Stimulated activated naive CD8-positive, alpha-beta T cell treated with anti-CD3 and anti-CD28 coated beads, Interleukin-15, amount 100 ng/mL, for 72 hours (primary cell): ENCODE data around the gene SHE.

ENCODE experiments used
- ATAC-seq: fragments of 150-1000 bp; cut with Tn5 transposase; 2 replicates; pipeline ENCODE4 v1.10.0; 2021; ENCODE audit warnings: mild to moderate bottlenecking, moderate library complexity
- DNase-seq, 2 donors: peaks; one replicate each; pipeline ENCODE4 v3.0.0; 2021 to 2022
- H3K27ac Mint-ChIP-seq, 2 donors: one replicate each; pipeline ENCODE4 v1.8.0; 2022; ENCODE audit warnings: mild to moderate bottlenecking in 2 of 2, mixed read lengths in 2 of 2, moderate library complexity in 2 of 2
- H3K27me3 Mint-ChIP-seq: one replicate; pipeline ENCODE4 v1.8.0; 2022; ENCODE audit warnings: mixed read lengths
- H3K4me1 Mint-ChIP-seq: one replicate; pipeline ENCODE4 v1.8.0; 2022; ENCODE audit warnings: mild to moderate bottlenecking, mixed read lengths
- H3K4me3 Mint-ChIP-seq, 2 donors: one replicate each; pipeline ENCODE4 v1.8.0; 2022; ENCODE audit warnings: mild to moderate bottlenecking in 2 of 2, mixed read lengths in 2 of 2, moderate library complexity in 1 of 2
- H3K9me3 Mint-ChIP-seq, 2 donors: one replicate each; pipeline ENCODE4 v1.8.0; 2022; ENCODE audit warnings: mixed read lengths in 2 of 2

Gene SHE

DNA sequence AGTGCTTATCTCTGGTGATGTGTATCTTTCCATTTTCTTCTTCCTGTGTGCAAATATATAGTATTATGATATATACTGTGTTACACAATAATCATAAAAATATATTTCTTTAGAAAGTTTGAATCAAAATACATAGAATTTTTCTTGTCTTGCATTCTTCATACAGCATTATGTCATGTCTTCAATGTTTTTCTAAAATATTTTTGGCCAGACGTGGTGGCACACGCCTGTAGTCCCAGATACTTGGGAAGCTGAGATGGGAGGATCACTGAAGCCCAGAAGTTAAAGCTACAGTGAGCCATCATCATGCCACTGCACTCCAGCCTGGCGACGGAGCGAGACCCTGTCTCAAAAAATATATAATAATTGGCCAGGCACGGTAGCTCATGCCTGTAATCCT lies 55.4 kb downstream of the SHE start:
- ATAC-seq, result no peak
- no peak for DNase-seq
- Mint-ChIP-seq H3K9me3 (no peaks in the 10 kb centered on the region), H3K27me3 (peaks cover 11% of the 10 kb centered on the region), H3K27ac (no peak overlapping the region), H3K4me1 (peaks cover 46% of the 10 kb centered on the region), H3K4me3 (no peak overlapping the region)

- no peak for DNase-seq
- no peak overlapping the region for H3K27ac Mint-ChIP-seq
- H3K27me3 Mint-ChIP-seq, result peaks cover 7% of the 10 kb centered on the region
- H3K9me3 Mint-ChIP-seq, result no peaks in the 10 kb centered on the region
- no peak for ATAC-seq
- H3K4me3 Mint-ChIP-seq, result no peak overlapping the region
- peaks cover 51% of the 10 kb centered on the region for H3K4me1 Mint-ChIP-seq
These were observed 55.9 kb downstream of the SHE start for GRCh38 chr1:154446292-154446691.

DNA sequence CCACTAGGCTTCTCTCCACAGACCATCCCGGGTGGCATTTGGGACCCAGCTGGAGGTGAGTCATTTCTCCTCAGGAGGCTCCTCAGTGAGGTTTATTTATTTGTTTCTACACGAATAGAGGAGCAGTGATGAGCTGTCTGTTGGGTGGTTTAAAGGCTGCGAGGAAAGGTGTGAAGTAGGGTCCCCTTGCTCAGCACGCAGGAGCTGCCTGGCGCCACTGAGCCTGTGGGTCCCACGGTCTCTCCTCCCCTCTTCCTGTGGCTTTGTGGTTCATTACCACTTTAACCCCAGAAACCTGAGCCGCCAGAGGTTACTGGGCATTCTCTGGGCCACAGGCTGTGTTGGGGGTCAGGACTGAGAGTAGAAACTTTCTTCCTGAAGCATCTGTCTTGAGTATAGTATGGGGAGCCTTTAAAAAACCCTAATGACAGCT lies 57.2 kb downstream of the SHE start:
- H3K4me1 Mint-ChIP-seq, result peaks cover 63% of the 10 kb centered on the region
- H3K27me3 Mint-ChIP-seq, result no peaks in the 10 kb centered on the region
- no peaks in the 10 kb centered on the region for H3K9me3 Mint-ChIP-seq
- H3K27ac Mint-ChIP-seq, result peak overlapping the region in 1 of 2 donors; percentile 84
- no peak overlapping the region for H3K4me3 Mint-ChIP-seq
- ATAC-seq (peak; percentile 94), DNase-seq (peak; percentile 59 to 79)

DNA sequence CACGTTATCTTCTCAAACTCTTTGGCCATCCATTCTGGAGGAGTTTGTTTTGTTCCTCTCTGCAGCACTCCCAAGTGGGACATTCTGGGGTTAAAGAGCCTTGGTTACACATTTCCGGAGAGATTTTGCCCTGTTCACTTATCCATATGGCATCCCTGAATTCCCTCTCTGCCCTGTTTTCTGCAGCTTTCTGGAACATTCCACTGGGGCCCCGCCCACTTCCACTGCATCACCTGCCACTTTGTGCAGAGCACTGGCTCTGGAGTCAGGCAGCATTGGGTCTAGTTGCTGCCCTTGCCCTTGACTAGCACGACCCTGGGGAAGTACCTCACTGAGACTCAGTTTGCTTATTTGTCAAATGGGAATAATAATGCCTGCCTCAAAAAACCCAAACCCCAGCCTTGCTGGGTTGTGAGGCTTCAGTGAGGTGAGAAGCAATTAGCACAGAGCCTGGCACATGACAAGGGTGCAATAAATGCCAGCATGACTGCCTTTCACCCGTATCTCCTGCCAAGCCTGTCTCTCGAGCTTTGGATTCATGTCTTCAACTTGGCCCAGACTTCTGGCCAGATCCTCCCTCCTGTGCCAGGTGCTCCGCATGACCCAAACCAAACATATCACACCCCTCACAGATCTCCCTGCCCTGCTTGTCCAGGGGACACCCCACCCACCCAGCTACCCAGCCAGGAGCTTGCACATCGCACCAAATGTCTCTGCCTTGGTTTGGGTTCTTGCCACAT lies 58.8 kb downstream of the SHE start:
- Mint-ChIP-seq H3K9me3 (no peaks in the 10 kb centered on the region), H3K27me3 (no peaks in the 10 kb centered on the region), H3K27ac (no peak overlapping the region), H3K4me3 (no peak overlapping the region), H3K4me1 (peaks cover 78% of the 10 kb centered on the region)
- DNase-seq (no peak), ATAC-seq (no peak)

GRCh38 chr1:154442006-154442740 lies 60.0 kb downstream of the SHE start:
- Mint-ChIP-seq H3K4me1 (peaks cover 86% of the 10 kb centered on the region), H3K27ac (no peak overlapping the region)
- ATAC-seq, result no peak

DNA sequence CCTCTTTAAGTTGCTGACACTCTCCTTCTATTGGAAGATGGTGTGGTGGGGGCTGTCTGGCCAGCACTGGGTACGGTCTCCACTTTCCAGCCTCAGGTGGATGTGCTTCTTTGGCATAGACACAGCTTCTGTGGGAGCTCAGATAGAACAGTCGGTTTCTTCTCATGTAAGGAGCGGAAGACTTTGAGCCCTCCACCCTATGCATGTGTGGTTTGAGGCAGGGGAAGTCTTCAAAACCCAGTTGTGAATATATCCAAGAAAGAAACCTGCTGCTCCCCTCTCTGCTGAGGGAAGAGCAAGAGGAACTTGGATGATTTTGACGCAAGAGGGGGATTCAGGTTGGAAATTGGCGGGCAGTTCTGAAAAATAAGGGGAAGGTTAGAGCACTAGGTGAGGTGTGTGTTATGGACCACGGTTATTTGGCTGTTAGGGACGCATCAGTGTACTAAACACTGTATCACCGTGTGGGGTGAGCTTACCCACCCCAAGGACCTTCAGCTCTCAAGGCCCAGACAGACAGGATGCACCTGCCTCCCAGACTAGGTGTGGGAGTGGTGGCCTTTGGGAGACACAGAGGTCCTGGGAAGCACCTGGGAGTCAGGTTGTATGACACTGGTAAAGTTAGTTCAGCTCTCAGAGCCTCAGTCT lies 60.8 kb downstream of the SHE start:
- no peaks in the 10 kb centered on the region for H3K9me3 Mint-ChIP-seq
- peaks cover 85% of the 10 kb centered on the region for H3K4me1 Mint-ChIP-seq
- no peak overlapping the region for H3K27ac Mint-ChIP-seq
- ATAC-seq (no peak), DNase-seq (no peak)
- H3K4me3 Mint-ChIP-seq, result peak overlapping the region; percentile 30 to 55
- no peaks in the 10 kb centered on the region for H3K27me3 Mint-ChIP-seq

More at GRCh38 chr1:154442006-154442740, 60.0 kb downstream of the SHE start:
- Mint-ChIP-seq H3K27me3 (no peaks in the 10 kb centered on the region), H3K4me3 (peak overlapping the region in 1 of 2 donors; percentile 43), H3K9me3 (no peaks in the 10 kb centered on the region)
- no peak for DNase-seq

GRCh38 chr1:154440036-154440804 lies 62.0 kb downstream of the SHE start:
- no peak for DNase-seq
- Mint-ChIP-seq H3K27ac (peak overlapping the region; percentile 30 to 93), H3K27me3 (no peaks in the 10 kb centered on the region), H3K9me3 (no peaks in the 10 kb centered on the region), H3K4me3 (peak overlapping the region; percentile 52), H3K4me1 (peaks cover 81% of the 10 kb centered on the region)
- peak; percentile 42 for ATAC-seq

DNA sequence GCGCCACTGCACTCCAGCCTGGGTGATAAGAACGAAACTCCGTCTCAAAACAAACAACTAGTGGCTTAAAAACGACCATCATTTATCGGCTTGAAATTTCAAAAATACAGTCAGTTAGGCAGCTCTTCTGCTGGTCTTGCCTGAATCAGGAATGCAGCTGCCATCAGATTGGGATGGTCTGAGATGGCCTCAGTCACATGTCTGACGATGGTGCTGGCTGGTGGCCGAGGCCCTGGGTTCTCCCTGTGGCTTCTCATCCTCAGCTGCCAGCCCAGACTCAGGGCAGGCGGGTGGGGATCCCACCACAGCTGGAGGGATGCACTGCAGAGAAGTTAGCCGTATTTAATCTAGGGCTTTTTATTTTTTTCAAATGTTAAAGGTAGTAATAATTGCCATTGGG lies 65.8 kb downstream of the SHE start:
- Mint-ChIP-seq H3K27me3 (no peaks in the 10 kb centered on the region), H3K27ac (no peak overlapping the region), H3K4me3 (no peak overlapping the region), H3K4me1 (peaks cover 66% of the 10 kb centered on the region), H3K9me3 (no peaks in the 10 kb centered on the region)
- ATAC-seq, result no peak
- DNase-seq, result no peak

GRCh38 chr1:154435599-154436200 lies 66.5 kb downstream of the SHE start:
- no peaks in the 10 kb centered on the region for H3K27me3 Mint-ChIP-seq
- H3K4me1 Mint-ChIP-seq, result peaks cover 66% of the 10 kb centered on the region
- DNase-seq, result no peak

GRCh38 chr1:154434346-154435085 lies 67.7 kb downstream of the SHE start:
- H3K9me3 Mint-ChIP-seq, result no peaks in the 10 kb centered on the region
- H3K4me3 Mint-ChIP-seq, result no peak overlapping the region
- peaks cover 63% of the 10 kb centered on the region for H3K4me1 Mint-ChIP-seq
- DNase-seq (no peak), ATAC-seq (no peak)
- H3K27me3 Mint-ChIP-seq, result no peaks in the 10 kb centered on the region
- no peak overlapping the region for H3K27ac Mint-ChIP-seq

More at GRCh38 chr1:154435599-154436200, 66.5 kb downstream of the SHE start:
- Mint-ChIP-seq H3K27ac (peak overlapping the region in 1 of 2 donors; percentile 63), H3K9me3 (no peaks in the 10 kb centered on the region), H3K4me3 (no peak overlapping the region)
- ATAC-seq, result no peak

DNA sequence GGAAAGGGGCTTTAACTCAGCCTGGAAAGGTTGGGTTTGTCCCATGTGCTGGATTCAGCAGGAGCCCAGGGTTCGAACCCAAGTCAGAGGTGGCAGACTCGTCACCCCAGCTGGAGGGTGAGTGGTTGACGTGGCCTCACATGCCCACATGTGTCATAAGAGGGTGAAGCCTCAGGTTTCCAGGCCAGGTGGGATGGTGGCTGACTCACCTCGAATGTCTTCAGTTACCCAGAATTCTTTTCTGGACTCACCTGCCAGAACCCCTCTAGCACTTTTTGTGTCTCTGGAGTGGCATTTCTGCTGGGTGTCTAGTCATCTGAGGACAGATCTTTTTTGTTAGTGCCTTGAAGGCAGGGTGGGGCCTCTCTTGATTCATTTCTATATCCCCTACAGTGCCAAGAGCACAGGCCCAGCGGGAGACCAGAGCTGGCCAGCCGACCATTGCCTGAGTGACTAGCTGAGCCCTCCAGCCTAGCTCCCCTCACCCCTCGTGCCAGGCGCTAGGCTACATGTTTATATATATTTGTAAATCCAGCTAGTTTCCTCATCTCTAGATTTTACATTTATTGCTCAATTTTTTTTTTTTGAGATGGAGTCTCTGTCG lies 68.9 kb downstream of the SHE start:
- DNase-seq (peak in 1 of 2 donors; percentile 34), ATAC-seq (peak; percentile 47)
- H3K27me3 Mint-ChIP-seq, result no peaks in the 10 kb centered on the region
- H3K4me1 Mint-ChIP-seq, result peaks cover 51% of the 10 kb centered on the region
- no peaks in the 10 kb centered on the region for H3K9me3 Mint-ChIP-seq
- H3K27ac Mint-ChIP-seq, result peak overlapping the region in 1 of 2 donors; percentile 76
- no peak overlapping the region for H3K4me3 Mint-ChIP-seq

- Mint-ChIP-seq H3K9me3 (no peaks in the 10 kb centered on the region), H3K27ac (peak overlapping the region in 1 of 2 donors; percentile 70), H3K4me1 (peaks cover 53% of the 10 kb centered on the region), H3K4me3 (peak overlapping the region; percentile 17 to 32), H3K27me3 (no peaks in the 10 kb centered on the region)
- DNase-seq (peak in 1 of 2 donors; percentile 42), ATAC-seq (peak; percentile 91)
These were observed 70.4 kb downstream of the SHE start for GRCh38 chr1:154431586-154432373.

DNA sequence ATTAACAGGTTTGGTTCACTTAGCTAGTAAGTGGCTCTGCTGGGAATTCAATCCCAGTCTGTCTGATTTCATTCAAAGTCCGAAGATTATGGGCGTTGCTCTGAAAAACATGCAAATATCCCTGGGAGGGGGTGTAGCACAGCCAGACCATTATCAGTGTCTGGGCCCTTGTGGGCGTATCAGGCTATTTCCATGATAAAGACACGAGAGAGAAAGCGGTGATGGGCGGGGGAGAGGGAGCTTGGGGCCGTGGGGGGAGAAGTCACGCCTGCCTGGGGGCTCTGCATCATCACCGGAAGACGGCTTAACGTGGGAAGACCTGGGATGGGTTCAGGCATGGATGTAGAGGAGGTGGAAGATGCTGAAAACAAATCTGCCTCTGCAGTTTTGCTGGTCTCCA lies 71.3 kb downstream of the SHE start:
- no peak overlapping the region for H3K4me3 Mint-ChIP-seq
- H3K4me1 Mint-ChIP-seq, result peaks cover 56% of the 10 kb centered on the region
- no peaks in the 10 kb centered on the region for H3K27me3 Mint-ChIP-seq
- no peak overlapping the region for H3K27ac Mint-ChIP-seq
- ATAC-seq (no peak), DNase-seq (no peak)
- H3K9me3 Mint-ChIP-seq, result no peaks in the 10 kb centered on the region
